Measurements from ENCODE around the gene DRICH1.

DNA sequence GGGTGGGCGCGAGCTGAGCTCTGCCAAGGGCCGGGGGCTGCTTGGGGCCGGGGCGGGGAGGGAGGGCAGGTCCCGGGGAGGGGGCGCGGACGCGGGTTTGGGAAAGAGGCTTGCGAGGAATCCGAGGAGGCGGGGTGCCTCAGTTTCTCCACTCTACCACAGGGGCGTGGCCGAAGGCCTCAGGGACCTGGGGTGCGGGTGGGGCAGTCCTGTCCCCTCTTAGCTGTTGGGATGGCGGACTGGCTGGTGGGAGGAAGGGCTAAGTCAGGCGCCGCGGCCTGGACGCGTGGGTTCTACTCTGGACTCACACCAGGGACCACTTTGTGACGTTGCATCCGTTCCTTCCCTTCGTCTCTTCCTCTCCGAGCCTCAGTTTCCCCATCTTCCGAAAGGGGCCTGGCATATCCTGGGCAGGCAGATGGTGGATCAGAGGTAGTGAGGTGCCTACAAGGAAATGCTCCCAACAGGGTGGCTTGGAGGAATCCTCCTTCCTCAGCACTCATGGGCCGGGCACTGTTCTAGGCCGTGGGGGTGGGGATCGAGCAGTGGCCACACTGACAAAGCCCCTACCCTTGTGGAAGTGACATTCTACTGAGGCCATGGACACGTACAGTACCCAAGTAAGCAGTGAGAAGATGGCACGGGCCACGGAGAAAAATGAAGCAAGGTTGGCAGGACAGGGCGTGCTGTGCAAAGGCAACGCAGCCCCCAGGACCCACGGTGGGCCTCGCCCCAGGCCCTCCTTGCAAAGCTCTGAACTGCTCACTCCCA is 65.2 kb downstream of the DRICH1 start:
- TF ChIP-seq POLR2A (IDR thresholded peaks at IDR 0.05) (no peak), CTCF (IDR thresholded peaks at IDR 0.05) (no peak)
